Keratinocyte (primary cell): ENCODE data around the gene SEC61A2. TPM values are rescaled to one million over a fixed set of nuclear protein-coding genes. Genes with fewer than 3 reads are reported as not detected.

ENCODE experiments used
- DNase-seq: peaks from one replicate; pipeline ENCODE4 v3.0.0-alpha.2; 2011; ENCODE audit warnings: low read depth, missing footprints, low spot score
- FAIRE-seq: peaks from 2 replicates; lab custom pipeline; 2011; peaks lifted over from hg19 to GRCh38; lab: Jason Lieb, UNC
- H2AFZ ChIP-seq: 2 replicates; pipeline ENCODE4 v1.6.0; 2012; ENCODE audit warnings: low read length, control low read depth, inconsistent platforms; ENCODE audit not compliant: control insufficient read depth
- H3K27ac ChIP-seq: 2 replicates; pipeline ENCODE4 v1.5.1; 2011; ENCODE audit warnings: low read length; ENCODE audit not compliant: control insufficient read depth, insufficient read depth
- H3K27me3 ChIP-seq: 3 replicates; pipeline ENCODE4 v1.6.0; 2011; ENCODE audit warnings: low read length; ENCODE audit not compliant: control insufficient read depth, insufficient read depth; ENCODE audit errors: extremely low read depth
- H3K36me3 ChIP-seq, 2 experiments: 2 replicates in 1 of 2; 3 replicates in 1 of 2; pipeline ENCODE4 v1.5.1; 2011; ENCODE audit warnings: low read length in 2 of 2, mild to moderate bottlenecking in 1 of 2; ENCODE audit not compliant: control insufficient read depth in 2 of 2, insufficient read depth in 2 of 2; ENCODE audit errors: extremely low read depth in 1 of 2
- H3K4me1 ChIP-seq: 3 replicates; pipeline ENCODE4 v1.5.1; 2011; ENCODE audit warnings: low read length; ENCODE audit not compliant: control insufficient read depth, insufficient read depth; ENCODE audit errors: extremely low read depth
- H3K4me2 ChIP-seq: 3 replicates; pipeline ENCODE4 v1.6.0; 2011; ENCODE audit warnings: low read depth, low read length; ENCODE audit not compliant: control insufficient read depth, insufficient read depth; ENCODE audit errors: extremely low read depth
- H3K4me3 ChIP-seq, 3 experiments: fragments of 200-600 bp in 1 of 3; sonication (generic) in 1 of 3; 2 replicates in 2 of 3; 3 replicates in 1 of 3; pipeline ENCODE4 v1.5.1; 2011 to 2016; ENCODE audit warnings: low read length in 3 of 3, mild to moderate bottlenecking in 3 of 3, control low read depth in 2 of 3, inconsistent platforms in 1 of 3, low read depth in 1 of 3, mixed read lengths in 1 of 3, mixed run types in 1 of 3, moderate library complexity in 1 of 3; ENCODE audit not compliant: control insufficient read depth in 2 of 3, insufficient read depth in 2 of 3; ENCODE audit errors: extremely low read depth in 1 of 3
- H3K79me2 ChIP-seq: 2 replicates; pipeline ENCODE4 v1.6.0; 2012; ENCODE audit warnings: low read length; ENCODE audit not compliant: control insufficient read depth, insufficient read depth
- H3K9ac ChIP-seq: 3 replicates; pipeline ENCODE4 v1.6.0; 2011; ENCODE audit warnings: low read length; ENCODE audit not compliant: control insufficient read depth, insufficient read depth; ENCODE audit errors: extremely low read depth
- H3K9me1 ChIP-seq: 3 replicates; pipeline ENCODE4 v1.6.0; 2011; ENCODE audit warnings: low read length; ENCODE audit not compliant: control insufficient read depth, insufficient read depth; ENCODE audit errors: extremely low read depth
- H3K9me3 ChIP-seq: 2 replicates; pipeline ENCODE4 v1.5.1; 2012; ENCODE audit warnings: low read depth, low read length; ENCODE audit not compliant: control insufficient read depth
- H4K20me1 ChIP-seq: 3 replicates; pipeline ENCODE4 v1.6.0; 2011; ENCODE audit warnings: low read length; ENCODE audit not compliant: control insufficient read depth, insufficient read depth; ENCODE audit errors: extremely low read depth
- EZH2 ChIP-seq: IDR thresholded peaks from one replicate; pipeline ENCODE4 v1.6.1; 2012; ENCODE audit warnings: inconsistent platforms, mild to moderate bottlenecking, low read length, moderate library complexity
- dilution Hi-C: fragments of 300-500 bp; cut with MboI; formaldehyde crosslinking; loops from one replicate; pipeline ENCODE4 v1.7.0; 2020; ENCODE audit warnings: low sequenced_read_pairs; ENCODE audit not compliant: extremely low pct_ligation_motif_present
- polyA plus RNA-seq, 5 experiments: library from polyadenylated mRNA; depleted of rRNA in 3 of 5; stranded (reverse) in 3 of 5; stranded (forward) in 1 of 5; unstranded in 1 of 5; fragments of >200 nt; gene quantifications; 1 replicate in 1 of 5; 2 replicates in 3 of 5; 3 replicates in 1 of 5; pipeline versions ENCODE4 v1.2.1 to v1.2.3, GENCODE V29; 2011 to 2012; ENCODE audit warnings: missing spikeins in 2 of 5, low read depth in 1 of 5, low replicate concordance in 1 of 5
- TF ChIP-seq, protein P1 (sequence below), 3 experiments: IDR thresholded peaks in 1 of 3; conservative IDR thresholded peaks in 1 of 3; optimal IDR thresholded peaks in 1 of 3; 2 replicates in 2 of 3; 3 replicates in 1 of 3; pipeline versions ENCODE3 to v1.5.1; 2011; ENCODE audit warnings: low read length in 3 of 3, mild to moderate bottlenecking in 3 of 3, moderate library complexity in 2 of 3, control low read depth in 1 of 3, inconsistent platforms in 1 of 3; ENCODE audit not compliant: insufficient read depth in 2 of 3; ENCODE audit errors: extremely low read depth in 1 of 3

Gene SEC61A2
- polyA plus RNA-seq, 1 donor (not counting 4 experiments of a cell fraction or from before 2014, with no cell fraction given): 13.7 TPM

GRCh38 chr10:12187321-12187905 is 57.9 kb downstream of the SEC61A2 start:
- Histone ChIP-seq H3K9me3 (no peaks in the 10 kb centered on the region), H3K36me3 (peaks cover 6 to 9% of the 10 kb centered on the region in 2 experiments), H3K9me1 (no peaks in the 10 kb centered on the region), H3K4me1 (no peaks in the 10 kb centered on the region), H3K4me3 (no peak overlapping the region), H3K79me2 (peaks cover 52% of the 10 kb centered on the region), H3K27ac (no peak overlapping the region), H3K9ac (no peak overlapping the region), H2AFZ (no peak overlapping the region), H4K20me1 (peaks cover 3% of the 10 kb centered on the region), H3K4me2 (no peak overlapping the region), H3K27me3 (no peaks in the 10 kb centered on the region)
- DNase-seq (no peak), FAIRE-seq (no peak)
- dilution Hi-C loops: no loop called here
- no peak for TF ChIP-seq EZH2
- TF ChIP-seq, protein P1, sequence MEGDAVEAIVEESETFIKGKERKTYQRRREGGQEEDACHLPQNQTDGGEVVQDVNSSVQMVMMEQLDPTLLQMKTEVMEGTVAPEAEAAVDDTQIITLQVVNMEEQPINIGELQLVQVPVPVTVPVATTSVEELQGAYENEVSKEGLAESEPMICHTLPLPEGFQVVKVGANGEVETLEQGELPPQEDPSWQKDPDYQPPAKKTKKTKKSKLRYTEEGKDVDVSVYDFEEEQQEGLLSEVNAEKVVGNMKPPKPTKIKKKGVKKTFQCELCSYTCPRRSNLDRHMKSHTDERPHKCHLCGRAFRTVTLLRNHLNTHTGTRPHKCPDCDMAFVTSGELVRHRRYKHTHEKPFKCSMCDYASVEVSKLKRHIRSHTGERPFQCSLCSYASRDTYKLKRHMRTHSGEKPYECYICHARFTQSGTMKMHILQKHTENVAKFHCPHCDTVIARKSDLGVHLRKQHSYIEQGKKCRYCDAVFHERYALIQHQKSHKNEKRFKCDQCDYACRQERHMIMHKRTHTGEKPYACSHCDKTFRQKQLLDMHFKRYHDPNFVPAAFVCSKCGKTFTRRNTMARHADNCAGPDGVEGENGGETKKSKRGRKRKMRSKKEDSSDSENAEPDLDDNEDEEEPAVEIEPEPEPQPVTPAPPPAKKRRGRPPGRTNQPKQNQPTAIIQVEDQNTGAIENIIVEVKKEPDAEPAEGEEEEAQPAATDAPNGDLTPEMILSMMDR (optimal IDR thresholded peaks at IDR 0.05 in 1 of 3, IDR thresholded peaks at IDR 0.05 in 1 of 3, conservative IDR thresholded peaks at IDR 0.05 in 1 of 3; ENCODE audit: extremely low read depth in 1 of 3, insufficient read depth in 2 of 3, low read length in 3 of 3): no peak

DNA sequence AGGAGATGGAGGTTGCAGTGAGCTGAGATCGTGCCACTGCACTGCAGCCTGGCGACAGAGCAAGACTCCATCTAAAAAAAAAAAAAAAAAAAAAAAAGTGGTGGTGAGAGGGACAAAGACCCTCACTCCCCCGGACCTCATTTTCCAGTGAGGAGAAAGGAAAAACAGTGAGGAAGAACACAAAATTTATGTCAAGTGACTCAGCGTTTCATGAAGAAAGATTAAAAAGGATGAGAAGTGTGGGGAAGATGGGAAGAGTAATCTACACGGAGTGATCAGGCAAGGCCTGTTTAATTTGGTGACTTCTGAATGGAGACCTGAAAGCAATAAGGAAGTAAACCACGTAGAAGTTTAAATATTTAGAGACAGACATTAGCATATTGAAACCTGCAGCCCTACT is 59.2 kb downstream of the SEC61A2 start:
- Histone ChIP-seq H3K4me1 (peaks cover 7% of the 10 kb centered on the region), H3K9me3 (no peaks in the 10 kb centered on the region), H4K20me1 (peaks cover 3% of the 10 kb centered on the region), H3K36me3 (peaks cover 6 to 8% of the 10 kb centered on the region in 2 experiments), H3K27me3 (no peaks in the 10 kb centered on the region), H2AFZ (no peak overlapping the region), H3K4me2 (no peak overlapping the region), H3K9ac (no peak overlapping the region), H3K4me3 (no peak overlapping the region), H3K9me1 (no peaks in the 10 kb centered on the region), H3K27ac (no peak overlapping the region), H3K79me2 (peaks cover 65% of the 10 kb centered on the region)
- DNase-seq: no peak
- no peak for FAIRE-seq
- dilution Hi-C loops: no loop called here
- no peak for TF ChIP-seq EZH2
- TF ChIP-seq, protein P1 (optimal IDR thresholded peaks at IDR 0.05 in 1 of 3, IDR thresholded peaks at IDR 0.05 in 1 of 3, conservative IDR thresholded peaks at IDR 0.05 in 1 of 3; ENCODE audit: extremely low read depth in 1 of 3, insufficient read depth in 2 of 3, low read length in 3 of 3): no peak
